Stomach (tissue), 4 donors: ENCODE results near the gene NT5C1A.

Source experiments
- CTCF ChIP-seq, 7 experiments: fragments of 450-650 bp in 4 of 7; fragments of 200-600 bp in 3 of 7; sonication (generic) in 3 of 7; IDR thresholded peaks; one replicate each; pipeline ENCODE4 v1.5.1; 2016 to 2019; ENCODE audit warnings: antibody characterized with exemption in 7 of 7, control low read depth in 2 of 7, mild to moderate bottlenecking in 1 of 7
- POLR2A ChIP-seq, 4 donors: fragments of 450-650 bp; IDR thresholded peaks; one replicate each; pipeline ENCODE4 v1.6.1; 2016; ENCODE audit warnings: antibody characterized with exemption in 4 of 4, control low read depth in 2 of 4, mild to moderate bottlenecking in 1 of 4, moderate library complexity in 1 of 4
- POLR2AphosphoS5 ChIP-seq, 3 donors: sonication (generic); formaldehyde crosslinking; IDR thresholded peaks; one replicate each; pipeline ENCODE4 v1.6.1; 2016; ENCODE audit warnings: antibody characterized with exemption in 3 of 3

DNA sequence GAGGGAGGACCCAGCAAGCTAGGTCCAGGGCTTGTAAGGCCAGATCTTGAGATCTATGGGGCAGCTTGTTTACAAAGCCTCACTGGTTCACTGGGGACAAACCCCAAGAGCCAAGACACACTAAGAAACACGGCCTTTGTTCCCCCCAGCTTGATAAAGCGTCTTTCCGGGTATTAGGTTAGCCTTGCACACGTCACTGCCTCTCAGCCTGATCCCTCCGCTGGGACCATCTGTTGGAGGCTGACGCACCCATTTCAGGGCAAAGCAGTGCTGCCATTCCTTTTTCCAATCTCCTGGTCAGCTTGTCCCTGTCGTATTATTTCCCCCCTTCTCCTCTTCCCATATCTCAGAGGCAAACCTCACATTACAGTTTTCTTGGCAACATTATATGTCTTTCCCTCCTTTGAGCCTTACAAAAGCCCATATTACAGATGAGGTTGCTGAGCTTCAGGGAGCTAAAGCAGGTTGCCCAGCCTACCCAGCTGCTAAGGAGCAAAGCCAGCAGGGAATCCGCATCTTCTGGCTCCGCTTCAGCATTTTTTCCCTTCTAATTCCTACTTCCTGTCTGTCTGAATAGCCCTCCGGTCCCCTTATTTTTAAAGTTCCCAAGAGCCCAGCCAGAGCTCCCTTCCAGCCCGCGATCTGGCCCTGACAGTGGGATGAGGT, 36.6 kb downstream of the NT5C1A start:
- TF ChIP-seq POLR2AphosphoS5 (IDR thresholded peaks at IDR 0.05) (no peak), CTCF (IDR thresholded peaks at IDR 0.05) (no peak), POLR2A (IDR thresholded peaks at IDR 0.05) (no peak)
